PFSK-1 (cell line): ENCODE data around the gene TMEM198.

Experiments
- SIN3A ChIP-seq: IDR thresholded peaks from 2 replicates; pipeline ENCODE4 v1.6.1; 2012; ENCODE audit warnings: mild to moderate bottlenecking, low read length, moderate library complexity, borderline replicate concordance; ENCODE audit not compliant: insufficient read depth
- TF ChIP-seq, protein P1 (sequence below), 2 experiments: IDR thresholded peaks; 2 replicates each; pipeline versions ENCODE4 v1.6.1 to v1.8.0; 2011 to 2012; ENCODE audit warnings: low read depth in 2 of 2, low read length in 2 of 2, control low read depth in 1 of 2, inconsistent platforms in 1 of 2, mild to moderate bottlenecking in 1 of 2, moderate library complexity in 1 of 2; ENCODE audit not compliant: insufficient read depth in 1 of 2

DNA sequence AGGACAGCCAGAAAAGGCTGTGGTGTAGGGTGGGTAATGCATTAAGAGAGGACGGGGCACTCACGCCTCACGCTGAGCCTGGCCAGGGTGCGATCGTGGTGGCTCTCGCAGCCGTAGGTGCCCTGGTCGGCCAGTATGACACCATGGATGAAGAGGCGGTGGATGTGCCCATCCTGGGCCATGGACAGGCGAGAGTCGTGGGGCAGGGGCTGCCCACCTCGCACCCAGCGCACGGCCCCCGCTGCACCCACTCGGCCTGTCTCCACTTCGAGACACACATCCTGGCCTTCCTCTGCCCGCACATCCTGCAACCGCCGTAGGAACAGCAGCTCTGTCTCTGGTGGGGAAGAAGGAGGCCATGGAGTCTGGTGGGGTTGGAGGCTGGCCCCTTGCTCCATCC lies 12.1 kb downstream of the TMEM198 start:
- TF ChIP-seq SIN3A: no peak
- TF ChIP-seq, protein P1, sequence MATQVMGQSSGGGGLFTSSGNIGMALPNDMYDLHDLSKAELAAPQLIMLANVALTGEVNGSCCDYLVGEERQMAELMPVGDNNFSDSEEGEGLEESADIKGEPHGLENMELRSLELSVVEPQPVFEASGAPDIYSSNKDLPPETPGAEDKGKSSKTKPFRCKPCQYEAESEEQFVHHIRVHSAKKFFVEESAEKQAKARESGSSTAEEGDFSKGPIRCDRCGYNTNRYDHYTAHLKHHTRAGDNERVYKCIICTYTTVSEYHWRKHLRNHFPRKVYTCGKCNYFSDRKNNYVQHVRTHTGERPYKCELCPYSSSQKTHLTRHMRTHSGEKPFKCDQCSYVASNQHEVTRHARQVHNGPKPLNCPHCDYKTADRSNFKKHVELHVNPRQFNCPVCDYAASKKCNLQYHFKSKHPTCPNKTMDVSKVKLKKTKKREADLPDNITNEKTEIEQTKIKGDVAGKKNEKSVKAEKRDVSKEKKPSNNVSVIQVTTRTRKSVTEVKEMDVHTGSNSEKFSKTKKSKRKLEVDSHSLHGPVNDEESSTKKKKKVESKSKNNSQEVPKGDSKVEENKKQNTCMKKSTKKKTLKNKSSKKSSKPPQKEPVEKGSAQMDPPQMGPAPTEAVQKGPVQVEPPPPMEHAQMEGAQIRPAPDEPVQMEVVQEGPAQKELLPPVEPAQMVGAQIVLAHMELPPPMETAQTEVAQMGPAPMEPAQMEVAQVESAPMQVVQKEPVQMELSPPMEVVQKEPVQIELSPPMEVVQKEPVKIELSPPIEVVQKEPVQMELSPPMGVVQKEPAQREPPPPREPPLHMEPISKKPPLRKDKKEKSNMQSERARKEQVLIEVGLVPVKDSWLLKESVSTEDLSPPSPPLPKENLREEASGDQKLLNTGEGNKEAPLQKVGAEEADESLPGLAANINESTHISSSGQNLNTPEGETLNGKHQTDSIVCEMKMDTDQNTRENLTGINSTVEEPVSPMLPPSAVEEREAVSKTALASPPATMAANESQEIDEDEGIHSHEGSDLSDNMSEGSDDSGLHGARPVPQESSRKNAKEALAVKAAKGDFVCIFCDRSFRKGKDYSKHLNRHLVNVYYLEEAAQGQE (IDR thresholded peaks at IDR 0.05; ENCODE audit: insufficient read depth in 1 of 2, low read depth in 2 of 2, low read length in 2 of 2): no peak
